Body of pancreas (tissue), 4 donors: ENCODE data around the gene CHRND.

Source experiments
- CTCF ChIP-seq, 7 experiments: fragments of 450-650 bp in 4 of 7; fragments of 200-600 bp in 3 of 7; sonication (generic) in 3 of 7; IDR thresholded peaks; one replicate each; pipeline ENCODE4 v1.5.1; 2016 to 2019; ENCODE audit warnings: antibody characterized with exemption in 7 of 7
- POLR2A ChIP-seq, 3 donors: fragments of 450-650 bp; IDR thresholded peaks; one replicate each; pipeline ENCODE4 v1.6.1; 2016; ENCODE audit warnings: antibody characterized with exemption in 3 of 3, mild to moderate bottlenecking in 2 of 3

GRCh38 chr2:232486558-232487384 is 39.2 kb upstream of the CHRND start:
- no peak for TF ChIP-seq CTCF (IDR thresholded peaks at IDR 0.05)
- TF ChIP-seq POLR2A (IDR thresholded peaks at IDR 0.05) = no peak
